Left ventricle myocardium inferior (tissue), 1 donor: ENCODE results near the gene ABHD10. TPM values are rescaled to one million over a fixed set of nuclear protein-coding genes. Genes with fewer than 3 reads are reported as not detected.
A peak's percentile ranks its signal among the peaks of the same experiment; 100 is the strongest.

Source experiments
- DNase-seq: peaks from one replicate; pipeline ENCODE4 v3.0.0-alpha.2; 2020
- H3K27ac ChIP-seq: fragments of 200-600 bp; replicated peaks from 2 replicates; pipeline ENCODE4 v1.8.0; 2021
- H3K27me3 ChIP-seq: fragments of 200-600 bp; 2 replicates; pipeline ENCODE4 v1.8.0; 2021; ENCODE audit warnings: low read depth
- H3K36me3 ChIP-seq: fragments of 200-600 bp; 2 replicates; pipeline ENCODE4 v1.8.0; 2021
- H3K4me1 ChIP-seq: fragments of 200-600 bp; 2 replicates; pipeline ENCODE4 v1.8.0; 2021
- H3K4me3 ChIP-seq: fragments of 200-600 bp; 2 replicates; pipeline ENCODE4 v1.8.0; 2021; ENCODE audit warnings: mild to moderate bottlenecking, moderate library complexity
- H3K9me3 ChIP-seq: fragments of 200-600 bp; replicated peaks from 2 replicates; pipeline ENCODE4 v1.8.0; 2021
- intact Hi-C: fragments of 100-400 bp; cut with micrococcal nuclease; formaldehyde crosslinking; loops from one replicate; pipeline ENCODE4 v1.11.0; 2022
- total RNA-seq: library from RNA; stranded (reverse); fragmentation: NEBNext Ultra II Directional; extraction: Animal tissue kit (Norgen Biotek cat#: 25700); gene quantifications from one replicate; pipeline ENCODE4 v1.2.1, GENCODE V29; 2021
- TF ChIP-seq, protein P1 (sequence below): fragments of 200-600 bp; IDR thresholded peaks from 2 replicates; pipeline ENCODE4 v1.8.0; 2021; ENCODE audit warnings: antibody characterized with exemption, mild to moderate bottlenecking, borderline replicate concordance
- donor health status: DM: no; HTN: yes; CAD: no; lungs with severe emphysema.

ABHD10 gene
- total RNA-seq, 1 donor from 2014 or later = 62.7 TPM

DNA sequence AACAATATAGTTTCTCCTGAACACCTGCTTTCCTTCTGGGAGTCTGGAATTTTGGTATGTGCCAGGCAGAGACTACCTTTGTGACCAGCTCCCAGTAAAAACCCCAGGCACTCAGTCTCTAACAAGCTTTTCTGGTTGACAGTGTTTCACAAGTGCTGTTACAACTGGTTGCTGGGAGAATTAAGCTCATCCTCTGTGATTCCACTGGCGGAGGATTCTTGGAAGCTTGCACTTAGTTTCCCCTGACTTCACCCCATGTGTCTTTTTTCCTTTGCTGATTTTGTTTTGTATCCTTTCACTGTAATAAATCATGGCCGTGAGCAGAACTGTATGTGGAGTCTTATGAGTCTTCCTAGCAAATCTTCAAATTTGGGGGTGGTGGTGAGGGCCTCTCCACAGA, 14.2 kb downstream of the ABHD10 start:
- intact Hi-C loops = no loop called here
- Histone ChIP-seq H3K9me3 (no peaks in the 10 kb centered on the region), H3K4me3 (no peak overlapping the region), H3K36me3 (peaks cover 33% of the 10 kb centered on the region), H3K27ac (no peak overlapping the region), H3K27me3 (no peaks in the 10 kb centered on the region), H3K4me1 (peaks cover 4% of the 10 kb centered on the region)
- TF ChIP-seq, protein P1, sequence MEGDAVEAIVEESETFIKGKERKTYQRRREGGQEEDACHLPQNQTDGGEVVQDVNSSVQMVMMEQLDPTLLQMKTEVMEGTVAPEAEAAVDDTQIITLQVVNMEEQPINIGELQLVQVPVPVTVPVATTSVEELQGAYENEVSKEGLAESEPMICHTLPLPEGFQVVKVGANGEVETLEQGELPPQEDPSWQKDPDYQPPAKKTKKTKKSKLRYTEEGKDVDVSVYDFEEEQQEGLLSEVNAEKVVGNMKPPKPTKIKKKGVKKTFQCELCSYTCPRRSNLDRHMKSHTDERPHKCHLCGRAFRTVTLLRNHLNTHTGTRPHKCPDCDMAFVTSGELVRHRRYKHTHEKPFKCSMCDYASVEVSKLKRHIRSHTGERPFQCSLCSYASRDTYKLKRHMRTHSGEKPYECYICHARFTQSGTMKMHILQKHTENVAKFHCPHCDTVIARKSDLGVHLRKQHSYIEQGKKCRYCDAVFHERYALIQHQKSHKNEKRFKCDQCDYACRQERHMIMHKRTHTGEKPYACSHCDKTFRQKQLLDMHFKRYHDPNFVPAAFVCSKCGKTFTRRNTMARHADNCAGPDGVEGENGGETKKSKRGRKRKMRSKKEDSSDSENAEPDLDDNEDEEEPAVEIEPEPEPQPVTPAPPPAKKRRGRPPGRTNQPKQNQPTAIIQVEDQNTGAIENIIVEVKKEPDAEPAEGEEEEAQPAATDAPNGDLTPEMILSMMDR = no peak
- DNase-seq = no peak

GRCh38 chr3:111998636-111999483, 20.0 kb downstream of the ABHD10 start, which contains the start of gene TAGLN3:
Gene TAGLN3 (plus strand): TSS chr3:111998922. CDS start chr3:111999423, 501 bp downstream.
- intact Hi-C loops = no loop called here
- TF ChIP-seq, protein P1 = no peak
- Histone ChIP-seq H3K4me3 (peak within 1 kb of the TSS; percentile 61), H3K9me3 (no peaks in the 10 kb centered on the region), H3K4me1 (peaks cover 16% of the 10 kb centered on the region), H3K27me3 (peaks cover 19% of the 10 kb centered on the region), H3K27ac (no peak within 1 kb of the TSS), H3K36me3 (peaks cover 1% of the 10 kb centered on the region)
- no peak for DNase-seq

DNA sequence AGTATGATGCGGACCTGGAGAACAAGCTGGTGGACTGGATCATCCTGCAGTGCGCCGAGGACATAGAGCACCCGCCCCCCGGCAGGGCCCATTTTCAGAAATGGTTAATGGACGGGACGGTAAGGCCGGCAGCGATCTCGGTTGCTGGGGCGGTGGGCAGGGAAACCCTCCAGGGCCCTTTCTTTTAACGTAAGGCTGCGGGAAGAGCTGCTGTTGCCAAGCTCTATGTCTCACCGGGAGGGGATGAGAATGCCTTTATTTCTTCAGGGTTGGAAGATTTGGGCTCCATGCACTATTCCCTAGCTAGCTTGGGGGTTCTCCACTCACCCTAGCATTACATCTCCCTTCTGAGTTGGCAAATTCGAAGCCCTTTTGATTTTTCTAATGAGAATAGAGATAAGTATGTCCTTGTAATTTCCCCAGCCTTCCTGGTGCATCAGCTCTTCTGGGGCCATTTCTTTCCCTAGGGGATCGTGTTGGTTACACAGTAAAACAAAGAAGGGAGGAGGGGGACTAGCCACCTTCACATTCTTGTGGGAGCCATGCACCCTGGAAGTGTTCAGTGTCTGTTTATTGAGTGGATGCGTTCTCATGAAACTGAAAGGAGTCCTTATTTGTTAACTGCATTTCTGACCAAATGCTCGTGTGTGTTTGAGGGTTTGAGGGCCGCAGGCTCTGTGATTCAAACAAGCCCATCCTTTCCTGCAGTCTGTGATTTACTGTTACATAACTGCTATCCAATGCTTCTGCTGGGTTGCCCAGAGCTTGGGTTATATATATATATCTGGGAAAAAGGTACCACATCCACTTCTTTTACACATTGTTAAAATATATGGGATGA, 20.9 kb downstream of the ABHD10 start:
- TF ChIP-seq, protein P1 = no peak
- Histone ChIP-seq H3K4me1 (peaks cover 16% of the 10 kb centered on the region), H3K36me3 (no peaks in the 10 kb centered on the region), H3K4me3 (peak overlapping the region; percentile 61), H3K9me3 (no peaks in the 10 kb centered on the region), H3K27ac (no peak overlapping the region), H3K27me3 (peaks cover 19% of the 10 kb centered on the region)
- intact Hi-C loops = no loop called here
- DNase-seq = no peak

DNA sequence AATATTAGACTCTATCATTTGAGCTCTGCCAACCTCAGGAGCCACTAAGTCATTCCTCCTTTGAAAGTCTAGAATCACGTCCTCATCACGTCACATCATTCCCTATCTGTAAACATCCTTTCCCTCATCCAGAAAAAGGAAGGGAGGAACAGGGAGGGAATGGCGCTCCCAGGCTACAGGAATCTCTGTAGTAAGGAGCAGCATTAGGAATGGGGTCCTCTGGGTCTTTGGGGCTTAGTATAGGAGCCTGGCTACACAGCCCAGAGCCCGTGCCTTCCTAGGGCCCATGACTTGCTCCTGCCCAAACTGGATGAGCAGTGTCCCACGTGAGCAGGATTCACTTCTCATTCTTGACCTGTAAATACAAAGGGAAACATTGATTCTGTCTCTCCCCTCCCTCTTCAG, 21.5 kb downstream of the ABHD10 start:
- Histone ChIP-seq H3K4me3 (no peak overlapping the region), H3K9me3 (no peaks in the 10 kb centered on the region), H3K27ac (no peak overlapping the region), H3K27me3 (peaks cover 19% of the 10 kb centered on the region), H3K36me3 (no peaks in the 10 kb centered on the region), H3K4me1 (peaks cover 16% of the 10 kb centered on the region)
- no peak for DNase-seq
- TF ChIP-seq, protein P1 = no peak
- intact Hi-C loops = no loop called here

DNA sequence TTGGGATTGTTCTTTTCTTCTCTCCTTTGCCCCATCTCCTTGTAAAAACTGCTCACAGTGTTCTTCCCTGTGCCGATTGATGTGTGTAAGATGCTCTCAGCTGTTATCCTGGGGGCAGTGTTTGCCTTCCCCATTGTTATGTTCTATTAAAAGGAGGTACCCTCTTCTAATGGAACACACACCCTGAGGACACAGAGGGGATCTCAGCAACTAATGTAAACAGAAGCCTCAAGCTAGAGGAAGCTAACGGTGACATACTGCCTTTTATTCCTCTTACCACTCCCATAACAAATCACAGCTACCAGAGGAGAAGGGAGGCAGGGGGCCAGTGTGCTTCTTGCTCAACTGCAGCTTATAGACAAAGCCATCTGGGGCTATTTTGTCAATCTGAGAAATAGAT, 22.1 kb downstream of the ABHD10 start:
- DNase-seq = no peak
- no peak overlapping the region for H3K4me3 ChIP-seq
- H3K36me3 ChIP-seq = no peaks in the 10 kb centered on the region
- H3K9me3 ChIP-seq = no peaks in the 10 kb centered on the region
- H3K27ac ChIP-seq = no peak overlapping the region
- H3K4me1 ChIP-seq = peaks cover 16% of the 10 kb centered on the region
- peaks cover 19% of the 10 kb centered on the region for H3K27me3 ChIP-seq
- TF ChIP-seq, protein P1 = no peak
- intact Hi-C loops = no loop called here
